ENCODE data around the gene MGST1.
"Not testable (repeated sequence)": the region's sequence is repeated elsewhere in the genome, so short reads cannot be mapped to it uniquely, and the experiment has no call there.

The MGST1 gene

DNA sequence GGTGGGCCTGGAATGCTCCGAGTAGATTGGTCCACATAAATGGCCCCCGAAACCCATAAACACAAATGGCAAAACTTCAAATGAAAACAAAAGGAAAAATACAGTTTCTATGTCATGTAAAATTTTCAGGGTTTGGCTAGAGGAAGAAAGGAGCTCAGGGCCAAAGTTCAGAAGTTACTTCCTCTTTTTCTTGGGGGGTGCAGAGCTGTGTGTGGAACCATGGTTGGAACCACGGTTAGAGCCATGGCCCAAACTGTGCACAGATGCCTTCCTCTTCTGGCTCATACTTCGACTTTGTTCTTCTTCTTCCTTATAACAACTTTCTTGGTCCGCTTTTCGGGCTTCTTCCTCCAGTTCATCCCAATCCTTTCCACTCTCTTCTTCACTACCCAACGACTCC, 51.7 kb downstream of the MGST1 start:
- no peak overlapping the region for H3K14ac ChIP-seq (ENCODE audit: low read length)
- H4K8ac ChIP-seq (ENCODE audit: low read depth, low read length): no peak overlapping the region
- no peak overlapping the region for H3K4me2 ChIP-seq (ENCODE audit: insufficient read depth, low read length, poor library complexity, severe bottlenecking)
- no peaks in the 10 kb centered on the region for H3K27me3 ChIP-seq (ENCODE audit: control insufficient read depth in 3 of 3, insufficient read depth in 3 of 3, low read depth in 1 of 3, low read length in 3 of 3)
- H2BK12ac ChIP-seq (ENCODE audit: low read length): no peak overlapping the region
- no peak overlapping the region for H2AK5ac ChIP-seq (ENCODE audit: low read depth, low read length)
- H3K27ac ChIP-seq (replicated peaks; ENCODE audit: low read length): no peak overlapping the region
- no peak for DNase-seq (ENCODE audit: low spot score)
- no peaks in the 10 kb centered on the region for H3K4me1 ChIP-seq (ENCODE audit: control insufficient read depth in 2 of 2, insufficient read depth in 1 of 2, low read depth in 1 of 2, low read length in 2 of 2)
- H4K91ac ChIP-seq (ENCODE audit: low read depth, low read length, poor library complexity): no peak overlapping the region
- no peak overlapping the region for H3K23ac ChIP-seq (ENCODE audit: low read depth, low read length, poor library complexity)
- no peak overlapping the region for H2BK5ac ChIP-seq (ENCODE audit: low read length)
- H3K9me3 ChIP-seq (replicated peaks in 1 of 2; ENCODE audit: control insufficient read depth in 2 of 2, insufficient read depth in 1 of 2, low read depth in 1 of 2, low read length in 2 of 2): no peaks in the 10 kb centered on the region
- H3K9ac ChIP-seq (ENCODE audit: low read depth, low read length, poor library complexity): no peak overlapping the region
- no CpG with 5 or more reads among the region's 7 CpGs for WGBS, 2 donors (ENCODE audit: extremely low coverage in 2 of 2, insufficient read length in 2 of 2, insufficient replicate concordance in 1 of 2)
- no peaks in the 10 kb centered on the region for H3K36me3 ChIP-seq (replicated peaks in 1 of 2; ENCODE audit: control insufficient read depth in 2 of 2, insufficient read depth in 2 of 2, low read length in 2 of 2)
- no peak overlapping the region for H2BK120ac ChIP-seq (ENCODE audit: low read depth, low read length)
- H3K79me1 ChIP-seq (ENCODE audit: low read depth, low read length): no peaks in the 10 kb centered on the region
- H2BK15ac ChIP-seq (ENCODE audit: low read length): no peak overlapping the region
- no peak overlapping the region for H2AFZ ChIP-seq (ENCODE audit: low read length)
- no peak overlapping the region for H3K4me3 ChIP-seq (ENCODE audit: low read length in 2 of 2)
- H3K18ac ChIP-seq (ENCODE audit: low read length): no peak overlapping the region
- no peak overlapping the region for H3K4ac ChIP-seq (ENCODE audit: low read length)

- H3K4me1 ChIP-seq (ENCODE audit: control insufficient read depth in 2 of 2, insufficient read depth in 1 of 2, low read depth in 1 of 2, low read length in 2 of 2); H3K23ac ChIP-seq (ENCODE audit: low read depth, low read length, poor library complexity); H2BK15ac ChIP-seq (ENCODE audit: low read length); H2BK5ac ChIP-seq (ENCODE audit: low read length); H2BK120ac ChIP-seq (ENCODE audit: low read depth, low read length); H2AK5ac ChIP-seq (ENCODE audit: low read depth, low read length); H3K27me3 ChIP-seq (ENCODE audit: control insufficient read depth in 3 of 3, insufficient read depth in 3 of 3, low read depth in 1 of 3, low read length in 3 of 3); H4K8ac ChIP-seq (ENCODE audit: low read depth, low read length); H3K36me3 ChIP-seq (replicated peaks in 1 of 2; ENCODE audit: control insufficient read depth in 2 of 2, insufficient read depth in 2 of 2, low read length in 2 of 2); H2AFZ ChIP-seq (ENCODE audit: low read length); DNase-seq (ENCODE audit: low spot score); H2BK12ac ChIP-seq (ENCODE audit: low read length); H3K4ac ChIP-seq (ENCODE audit: low read length); H3K79me1 ChIP-seq (ENCODE audit: low read depth, low read length); H4K91ac ChIP-seq (ENCODE audit: low read depth, low read length, poor library complexity); H3K9me3 ChIP-seq (replicated peaks in 1 of 2; ENCODE audit: control insufficient read depth in 2 of 2, insufficient read depth in 1 of 2, low read depth in 1 of 2, low read length in 2 of 2); H3K9ac ChIP-seq (ENCODE audit: low read depth, low read length, poor library complexity); H3K27ac ChIP-seq (replicated peaks; ENCODE audit: low read length); H3K14ac ChIP-seq (ENCODE audit: low read length); H3K4me3 ChIP-seq (ENCODE audit: low read length in 2 of 2); H3K18ac ChIP-seq (ENCODE audit: low read length); H3K4me2 ChIP-seq (ENCODE audit: insufficient read depth, low read length, poor library complexity, severe bottlenecking): not testable (repeated sequence)
- no CpG with 5 or more reads among the region's 1 CpG for WGBS, 2 donors (ENCODE audit: extremely low coverage in 2 of 2, insufficient read length in 2 of 2, insufficient replicate concordance in 1 of 2)
These were observed 54.4 kb downstream of the MGST1 start for GRCh38 chr12:16401835-16402234.

GRCh38 chr12:16407346-16407745, 59.9 kb downstream of the MGST1 start:
- Histone ChIP-seq H3K9me3 (replicated peaks in 1 of 2; ENCODE audit: control insufficient read depth in 2 of 2, insufficient read depth in 1 of 2, low read depth in 1 of 2, low read length in 2 of 2) (no peaks in the 10 kb centered on the region), H3K4ac (ENCODE audit: low read length) (no peak overlapping the region), H3K14ac (ENCODE audit: low read length) (no peak overlapping the region), H4K91ac (ENCODE audit: low read depth, low read length, poor library complexity) (no peak overlapping the region), H3K4me2 (ENCODE audit: insufficient read depth, low read length, poor library complexity, severe bottlenecking) (no peak overlapping the region), H3K27ac (replicated peaks; ENCODE audit: low read length) (no peak overlapping the region), H3K18ac (ENCODE audit: low read length) (no peak overlapping the region), H3K79me1 (ENCODE audit: low read depth, low read length) (no peaks in the 10 kb centered on the region), H2AFZ (ENCODE audit: low read length) (no peak overlapping the region), H2BK5ac (ENCODE audit: low read length) (no peak overlapping the region), H3K27me3 (ENCODE audit: control insufficient read depth in 3 of 3, insufficient read depth in 3 of 3, low read depth in 1 of 3, low read length in 3 of 3) (no peaks in the 10 kb centered on the region), H2BK12ac (ENCODE audit: low read length) (no peak overlapping the region), H4K8ac (ENCODE audit: low read depth, low read length) (no peak overlapping the region), H3K23ac (ENCODE audit: low read depth, low read length, poor library complexity) (no peak overlapping the region), H3K4me1 (ENCODE audit: control insufficient read depth in 2 of 2, insufficient read depth in 1 of 2, low read depth in 1 of 2, low read length in 2 of 2) (no peaks in the 10 kb centered on the region), H2AK5ac (ENCODE audit: low read depth, low read length) (no peak overlapping the region), H3K9ac (ENCODE audit: low read depth, low read length, poor library complexity) (no peak overlapping the region), H2BK15ac (ENCODE audit: low read length) (no peak overlapping the region), H3K4me3 (ENCODE audit: low read length in 2 of 2) (no peak overlapping the region), H3K36me3 (replicated peaks in 1 of 2; ENCODE audit: control insufficient read depth in 2 of 2, insufficient read depth in 2 of 2, low read length in 2 of 2) (no peaks in the 10 kb centered on the region), H2BK120ac (ENCODE audit: low read depth, low read length) (no peak overlapping the region)
- no peak for DNase-seq (ENCODE audit: low spot score)
- no CpG with 5 or more reads among the region's 1 CpG for WGBS, 2 donors (ENCODE audit: extremely low coverage in 2 of 2, insufficient read length in 2 of 2, insufficient replicate concordance in 1 of 2)

Data from neuronal stem cell (in vitro differentiated cells).